Activated CD4-positive, alpha-beta T cell treated with anti-CD3 and anti-CD28 coated beads for 36 hours (primary cell): ENCODE data around the gene TDRD15. TPM values are rescaled to one million over a fixed set of nuclear protein-coding genes. Genes with fewer than 3 reads are reported as not detected.
"Not testable (repeated sequence)": the region's sequence is repeated elsewhere in the genome, so short reads cannot be mapped to it uniquely, and the experiment has no call there.

Source experiments
- ATAC-seq: fragments of 200-7000 bp; cut with Tn5 transposase; one replicate; pipeline ENCODE4 v1.10.0; 2021; ENCODE audit warnings: mild to moderate bottlenecking, moderate library complexity
- CTCF ChIA-PET: fragments of 350-600 bp; sonication (Branson Sonifier 250); formaldehyde crosslinking; loops from one replicate; lab custom pipeline; 2021; ENCODE audit warnings: antibody characterized with exemption; lab: Charles Lee
- POLR2A ChIA-PET: fragments of 350-600 bp; sonication (Branson Sonifier 250); formaldehyde crosslinking; loops from one replicate; lab custom pipeline; 2021; ENCODE audit warnings: antibody characterized with exemption, inconsistent platforms; lab: Charles Lee
- DNase-seq: peaks from one replicate; pipeline ENCODE4 v3.0.0-alpha.2; 2020
- H3K27ac Mint-ChIP-seq: one replicate; pipeline ENCODE4 v1.8.0; 2021; ENCODE audit warnings: mixed read lengths
- H3K27me3 Mint-ChIP-seq: one replicate; pipeline ENCODE4 v1.8.0; 2021; ENCODE audit warnings: mixed read lengths
- H3K36me3 Mint-ChIP-seq: one replicate; pipeline ENCODE4 v1.8.0; 2021; ENCODE audit warnings: low read depth, mixed read lengths
- H3K4me1 Mint-ChIP-seq: one replicate; pipeline ENCODE4 v1.8.0; 2021; ENCODE audit warnings: mixed read lengths
- H3K4me3 Mint-ChIP-seq: one replicate; pipeline ENCODE4 v1.8.0; 2021; ENCODE audit warnings: mild to moderate bottlenecking, moderate library complexity, mixed read lengths
- H3K9me3 Mint-ChIP-seq: one replicate; pipeline ENCODE4 v1.8.0; 2021; ENCODE audit warnings: low read depth, mixed read lengths
- intact Hi-C, 2 experiments: fragments of 100-400 bp; cut with DNase I in 1 of 2; cut with micrococcal nuclease in 1 of 2; formaldehyde crosslinking; loops; one replicate each; pipeline versions ENCODE4 v1.14.2 to v1.15.1; 2022 to 2024; cut with DNase I, micrococcal nuclease
- total RNA-seq, 2 experiments: library from RNA; stranded (reverse); gene quantifications; one replicate each; pipeline ENCODE4 v1.2.3, GENCODE V29; 2021

Gene TDRD15
- total RNA-seq, 2 experiments from 2014 or later: not detected

DNA sequence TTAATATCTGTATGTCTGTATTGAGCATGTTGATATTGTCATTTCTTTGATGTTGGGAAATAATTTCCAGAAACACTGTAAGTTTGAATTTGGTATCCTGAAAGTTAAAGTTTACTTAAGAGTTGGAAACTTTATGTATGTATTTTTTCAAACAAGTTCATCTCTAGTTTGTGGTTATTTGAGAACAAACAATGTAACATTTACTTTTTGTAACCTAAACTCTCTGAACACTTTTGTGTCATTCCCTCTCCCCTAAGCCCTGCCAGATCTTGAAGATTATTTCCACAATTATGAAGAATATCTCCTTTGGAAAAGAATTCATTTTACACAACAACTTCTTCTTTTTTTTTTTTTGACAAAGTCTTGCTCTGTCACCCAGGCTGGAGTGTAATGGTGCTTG lies 24.9 kb downstream of the TDRD15 start:
- H3K27ac Mint-ChIP-seq: no peak overlapping the region
- H3K9me3 Mint-ChIP-seq: peaks cover 2% of the 10 kb centered on the region
- no peaks in the 10 kb centered on the region for H3K36me3 Mint-ChIP-seq
- intact Hi-C loops: no loop called here
- DNase-seq (no peak), ATAC-seq (no peak)
- POLR2A ChIA-PET: no interaction called here
- CTCF ChIA-PET: no interaction called here
- H3K27me3 Mint-ChIP-seq: no peaks in the 10 kb centered on the region
- H3K4me1 Mint-ChIP-seq: no peaks in the 10 kb centered on the region
- H3K4me3 Mint-ChIP-seq: no peak overlapping the region

GRCh38 chr2:21151234-21151633 lies 27.5 kb downstream of the TDRD15 start:
- ATAC-seq, H3K4me1 Mint-ChIP-seq, DNase-seq, intact Hi-C loops, CTCF ChIA-PET, POLR2A ChIA-PET, H3K4me3 Mint-ChIP-seq, H3K27me3 Mint-ChIP-seq, H3K27ac Mint-ChIP-seq, H3K9me3 Mint-ChIP-seq, H3K36me3 Mint-ChIP-seq: not testable (repeated sequence)

DNA sequence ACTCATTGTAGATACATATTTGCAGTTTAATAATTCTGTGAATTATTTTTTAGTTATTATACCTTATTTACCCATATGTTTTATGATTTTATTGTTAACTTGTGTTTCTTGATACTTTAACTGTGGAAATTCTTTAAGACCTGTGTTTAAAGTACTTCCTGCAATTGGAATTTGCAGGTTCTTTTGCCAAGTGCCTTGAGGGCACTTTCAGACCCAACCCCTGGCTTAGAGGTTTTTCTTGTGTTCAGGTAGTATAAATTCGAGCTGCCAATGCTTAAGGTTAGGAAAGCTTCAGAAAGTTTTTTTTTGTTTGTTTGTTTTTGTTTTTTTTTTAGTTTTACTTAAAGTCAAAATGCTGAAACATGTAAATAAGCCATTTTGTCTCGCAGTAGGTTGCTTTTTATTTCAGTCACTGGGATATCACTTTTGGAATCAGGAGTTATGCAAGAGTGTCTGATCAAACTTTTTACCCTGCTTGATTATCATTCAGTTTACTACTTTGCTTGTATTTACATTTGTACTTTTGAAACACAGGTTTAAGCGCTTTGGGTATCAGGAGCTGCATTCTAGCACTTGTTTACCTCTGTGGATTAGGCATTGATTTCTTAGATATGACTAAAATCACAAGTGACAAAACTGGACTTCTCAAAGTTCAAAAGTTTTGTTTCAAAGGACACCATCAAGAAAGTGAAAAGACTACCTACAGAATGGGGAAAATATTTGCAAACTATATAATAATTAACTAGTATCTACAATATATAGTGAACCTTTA lies 31.8 kb downstream of the TDRD15 start:
- POLR2A ChIA-PET: no interaction called here
- peaks cover 2% of the 10 kb centered on the region for H3K9me3 Mint-ChIP-seq
- no peak for ATAC-seq
- no peak overlapping the region for H3K27ac Mint-ChIP-seq
- no peak for DNase-seq
- no peaks in the 10 kb centered on the region for H3K36me3 Mint-ChIP-seq
- CTCF ChIA-PET: no interaction called here
- H3K27me3 Mint-ChIP-seq: peaks cover 2% of the 10 kb centered on the region
- H3K4me3 Mint-ChIP-seq: no peak overlapping the region
- intact Hi-C loops: no loop called here
- no peaks in the 10 kb centered on the region for H3K4me1 Mint-ChIP-seq

DNA sequence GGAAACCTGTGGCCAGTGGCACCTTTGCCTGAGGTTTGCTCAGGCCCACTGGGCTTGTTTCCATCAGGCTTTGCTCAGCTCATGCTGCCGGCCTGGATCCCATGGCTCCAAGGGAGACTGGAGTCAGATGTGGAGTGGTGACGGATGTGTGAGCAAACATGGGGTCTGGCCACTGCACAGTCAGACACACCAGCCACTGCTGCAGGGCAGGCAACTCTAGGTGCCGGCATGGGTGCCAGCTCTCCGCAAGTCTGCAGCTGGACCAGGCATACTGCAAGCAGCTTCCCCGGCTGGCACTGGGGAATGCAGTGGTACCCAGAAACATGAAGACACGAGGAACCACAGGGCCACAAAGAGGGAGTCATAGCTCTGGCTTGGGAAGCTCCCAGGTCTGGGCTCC lies 37.4 kb downstream of the TDRD15 start:
- CTCF ChIA-PET: interaction anchor here (0.7 kb wide), 1 partner anchor 28 kb away, joined by 4 read pairs; no protein-coding TSS in a partner anchor
- Mint-ChIP-seq H3K4me1 (no peaks in the 10 kb centered on the region), H3K4me3 (no peak overlapping the region), H3K27me3 (peaks cover 2% of the 10 kb centered on the region), H3K9me3 (no peaks in the 10 kb centered on the region), H3K36me3 (no peaks in the 10 kb centered on the region), H3K27ac (no peak overlapping the region)
- ATAC-seq (no peak), DNase-seq (no peak)
- intact Hi-C loops: no loop called here
- POLR2A ChIA-PET: no interaction called here

- no peaks in the 10 kb centered on the region for H3K4me1 Mint-ChIP-seq
- no peak for DNase-seq
- ChIA-PET POLR2A (no interaction called here), CTCF (no interaction called here)
- peaks cover 2% of the 10 kb centered on the region for H3K27me3 Mint-ChIP-seq
- no peak overlapping the region for H3K4me3 Mint-ChIP-seq
- H3K36me3 Mint-ChIP-seq: no peaks in the 10 kb centered on the region
- no peak overlapping the region for H3K27ac Mint-ChIP-seq
- no peak for ATAC-seq
- intact Hi-C loops: no loop called here
- H3K9me3 Mint-ChIP-seq: no peaks in the 10 kb centered on the region
Observed at GRCh38 chr2:21161832-21162614, 38.3 kb downstream of the TDRD15 start.

DNA sequence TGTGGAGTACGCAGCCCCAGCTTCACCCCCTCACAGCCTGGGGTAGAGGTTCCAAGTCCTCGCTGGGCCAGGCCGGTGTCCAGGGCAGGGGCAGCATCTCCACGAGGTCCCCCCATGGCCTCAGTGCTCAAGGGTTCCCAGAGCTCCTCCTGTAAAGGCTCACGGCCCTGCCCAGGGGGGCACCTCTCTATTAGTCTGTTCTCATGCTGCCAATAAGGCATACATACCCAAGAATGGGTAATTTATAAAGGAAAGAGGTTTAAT lies 38.8 kb downstream of the TDRD15 start:
- H3K27ac Mint-ChIP-seq: no peak overlapping the region
- ChIA-PET CTCF (no interaction called here), POLR2A (no interaction called here)
- no peak for ATAC-seq
- no peaks in the 10 kb centered on the region for H3K36me3 Mint-ChIP-seq
- peaks cover 2% of the 10 kb centered on the region for H3K27me3 Mint-ChIP-seq
- H3K4me1 Mint-ChIP-seq: no peaks in the 10 kb centered on the region
- no peaks in the 10 kb centered on the region for H3K9me3 Mint-ChIP-seq
- no peak overlapping the region for H3K4me3 Mint-ChIP-seq
- intact Hi-C loops: no loop called here
- no peak for DNase-seq

DNA sequence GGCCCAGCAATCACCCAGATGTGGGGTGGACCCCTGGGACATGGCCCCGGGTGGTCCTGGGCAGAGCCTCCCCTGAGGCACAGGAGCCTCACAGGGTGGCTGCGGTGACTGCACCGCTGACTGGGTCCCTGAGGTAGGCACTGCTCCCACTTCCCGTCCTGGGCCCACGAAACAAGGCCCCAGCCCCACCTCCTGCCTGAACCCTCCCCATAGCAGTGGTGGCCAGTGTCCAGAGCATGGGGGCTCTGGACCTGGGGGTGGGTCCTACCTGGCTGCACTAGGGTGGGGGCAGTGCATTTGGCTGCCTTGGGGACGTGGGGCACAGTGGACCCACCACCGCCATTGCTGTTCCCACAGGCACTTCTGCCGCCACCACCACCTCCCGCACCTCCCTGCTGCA lies 39.4 kb downstream of the TDRD15 start:
- Mint-ChIP-seq H3K4me1 (no peaks in the 10 kb centered on the region), H3K27ac (no peak overlapping the region), H3K27me3 (peaks cover 2% of the 10 kb centered on the region), H3K4me3 (no peak overlapping the region), H3K36me3 (no peaks in the 10 kb centered on the region), H3K9me3 (no peaks in the 10 kb centered on the region)
- CTCF ChIA-PET: no interaction called here
- no peak for ATAC-seq
- intact Hi-C loops: no loop called here
- POLR2A ChIA-PET: no interaction called here
- no peak for DNase-seq

- no peak for ATAC-seq
- no peak for DNase-seq
- intact Hi-C loops: no loop called here
- POLR2A ChIA-PET: no interaction called here
- H3K27ac Mint-ChIP-seq: no peak overlapping the region
- no peaks in the 10 kb centered on the region for H3K27me3 Mint-ChIP-seq
- CTCF ChIA-PET: interaction anchor here (0.6 to 1.0 kb wide), 3 partner anchors 123 to 1279 kb away, joined by 3 read pairs; no protein-coding TSS in a partner anchor
- no peak overlapping the region for H3K4me3 Mint-ChIP-seq
- no peaks in the 10 kb centered on the region for H3K4me1 Mint-ChIP-seq
- no peaks in the 10 kb centered on the region for H3K36me3 Mint-ChIP-seq
- H3K9me3 Mint-ChIP-seq: no peaks in the 10 kb centered on the region
Observed at GRCh38 chr2:21165350-21165749, 41.6 kb downstream of the TDRD15 start.

GRCh38 chr2:21175895-21176646 lies 52.3 kb downstream of the TDRD15 start:
- Mint-ChIP-seq H3K4me1 (no peaks in the 10 kb centered on the region), H3K36me3 (no peaks in the 10 kb centered on the region), H3K27ac (no peak overlapping the region), H3K27me3 (no peaks in the 10 kb centered on the region), H3K4me3 (no peak overlapping the region), H3K9me3 (no peaks in the 10 kb centered on the region)
- DNase-seq: no peak
- no peak for ATAC-seq
- intact Hi-C loops: no loop called here
- ChIA-PET POLR2A (no interaction called here), CTCF (no interaction called here)

- CTCF ChIA-PET: no interaction called here
- Mint-ChIP-seq H3K27ac (no peak overlapping the region), H3K4me1 (no peaks in the 10 kb centered on the region)
Observed at GRCh38 chr2:21181957-21182356, 58.2 kb downstream of the TDRD15 start.

GRCh38 chr2:21183306-21183705 lies 59.5 kb downstream of the TDRD15 start:
- H3K36me3 Mint-ChIP-seq: no peaks in the 10 kb centered on the region
- no peaks in the 10 kb centered on the region for H3K9me3 Mint-ChIP-seq
- DNase-seq (no peak), ATAC-seq (no peak)
- ChIA-PET CTCF (no interaction called here), POLR2A (no interaction called here)
- H3K4me3 Mint-ChIP-seq: no peak overlapping the region
- no peak overlapping the region for H3K27ac Mint-ChIP-seq
- H3K4me1 Mint-ChIP-seq: no peaks in the 10 kb centered on the region
- no peaks in the 10 kb centered on the region for H3K27me3 Mint-ChIP-seq
- intact Hi-C loops: no loop called here

More at GRCh38 chr2:21181957-21182356, 58.2 kb downstream of the TDRD15 start:
- no peaks in the 10 kb centered on the region for H3K27me3 Mint-ChIP-seq
- no peak overlapping the region for H3K4me3 Mint-ChIP-seq
- DNase-seq: no peak
- ATAC-seq: no peak
- H3K9me3 Mint-ChIP-seq: no peaks in the 10 kb centered on the region
- H3K36me3 Mint-ChIP-seq: no peaks in the 10 kb centered on the region
- POLR2A ChIA-PET: no interaction called here
- intact Hi-C loops: no loop called here

- no peak overlapping the region for H3K27ac Mint-ChIP-seq
- no peaks in the 10 kb centered on the region for H3K4me1 Mint-ChIP-seq
- H3K4me3 Mint-ChIP-seq: no peak overlapping the region
- DNase-seq: no peak
- no peaks in the 10 kb centered on the region for H3K36me3 Mint-ChIP-seq
- no peaks in the 10 kb centered on the region for H3K27me3 Mint-ChIP-seq
- no peak for ATAC-seq
- intact Hi-C loops: no loop called here
- no peaks in the 10 kb centered on the region for H3K9me3 Mint-ChIP-seq
- ChIA-PET CTCF (no interaction called here), POLR2A (no interaction called here)
Observed at GRCh38 chr2:21183726-21184125, 60.0 kb downstream of the TDRD15 start.
